Mucosa of rectum (tissue), 2 donors: ENCODE results near the gene ZNF189.

Source experiments
- H3K27ac ChIP-seq, 2 donors: one replicate each; pipeline ENCODE4 v1.7.0; 2013; ENCODE audit warnings: inconsistent platforms in 2 of 2, low read depth in 2 of 2, low read length in 2 of 2
- H3K27me3 ChIP-seq, 2 donors: one replicate each; pipeline ENCODE4 v1.7.0; 2013; ENCODE audit warnings: low read length in 2 of 2; ENCODE audit not compliant: control insufficient read depth in 2 of 2, insufficient read depth in 2 of 2
- H3K36me3 ChIP-seq, 2 donors: one replicate each; pipeline ENCODE4 v1.7.0; 2013; ENCODE audit warnings: low read length in 2 of 2; ENCODE audit not compliant: control insufficient read depth in 2 of 2, insufficient read depth in 2 of 2
- H3K4me1 ChIP-seq, 2 donors: one replicate each; pipeline ENCODE4 v1.7.0; 2013; ENCODE audit warnings: low read length in 2 of 2, mild to moderate bottlenecking in 1 of 2; ENCODE audit not compliant: control insufficient read depth in 2 of 2, insufficient read depth in 2 of 2
- H3K4me3 ChIP-seq, 2 donors: one replicate each; pipeline ENCODE4 v1.7.0; 2013; ENCODE audit warnings: low read length in 2 of 2
- H3K9ac ChIP-seq, 2 donors: one replicate each; pipeline ENCODE4 v1.7.0; 2013; ENCODE audit warnings: low read length in 2 of 2, low read depth in 1 of 2, mild to moderate bottlenecking in 1 of 2
- H3K9me3 ChIP-seq, 2 donors: one replicate each; pipeline ENCODE4 v1.7.0; 2013; ENCODE audit warnings: low read length in 2 of 2; ENCODE audit not compliant: control insufficient read depth in 2 of 2
- donor health status: healthy.
- donor health status: Normal muscosa, but diverticular disease.

Gene ZNF189

DNA sequence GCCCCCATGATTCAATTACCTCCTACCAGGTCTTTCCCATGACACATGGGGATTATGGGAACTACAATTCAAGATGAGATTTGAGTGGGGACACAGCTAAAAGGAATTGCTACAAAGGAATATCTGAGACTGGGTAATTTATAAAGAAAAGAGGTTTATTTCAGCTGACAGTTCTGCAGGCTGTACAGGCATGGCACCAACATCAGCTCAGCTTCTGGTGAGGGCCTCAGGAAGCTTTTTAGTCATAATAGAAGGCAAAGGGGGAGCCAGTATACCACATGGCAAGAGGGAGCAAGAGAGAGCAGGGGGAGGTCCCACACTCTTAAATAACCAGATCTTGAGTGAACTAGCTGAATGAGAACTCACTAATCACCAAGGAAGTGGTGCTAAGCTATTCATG, 48.1 kb downstream of the ZNF189 start:
- Histone ChIP-seq H3K4me1 (peaks cover 4 to 5% of the 10 kb centered on the region in 2 donors), H3K27me3 (no peaks in the 10 kb centered on the region), H3K9me3 (no peaks in the 10 kb centered on the region), H3K27ac (no peak overlapping the region), H3K9ac (no peak overlapping the region), H3K4me3 (no peak overlapping the region), H3K36me3 (no peaks in the 10 kb centered on the region)

DNA sequence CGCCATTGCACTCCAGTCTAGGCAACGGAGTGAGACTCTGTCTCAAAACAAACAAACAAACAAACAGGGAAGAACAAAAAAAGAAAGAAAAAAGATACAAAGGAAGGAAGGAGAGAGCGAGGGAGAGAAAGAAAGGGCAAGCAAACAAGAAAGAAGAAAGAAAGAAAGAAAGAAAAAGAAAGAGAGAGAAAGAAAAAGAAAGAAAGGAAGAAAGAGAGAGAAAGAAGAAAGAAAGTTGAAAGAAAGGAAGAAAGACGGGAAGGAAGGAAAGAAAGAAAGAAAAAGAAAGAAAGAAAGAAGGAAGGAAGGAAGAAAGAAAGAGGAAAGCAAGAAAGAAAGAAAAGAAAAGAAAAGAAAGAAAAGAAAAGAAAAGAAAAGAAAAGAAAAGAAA, 50.0 kb downstream of the ZNF189 start:
- no peaks in the 10 kb centered on the region for H3K36me3 ChIP-seq
- no peak overlapping the region for H3K4me3 ChIP-seq
- H3K27me3 ChIP-seq: no peaks in the 10 kb centered on the region
- H3K27ac ChIP-seq: no peak overlapping the region
- H3K9ac ChIP-seq: peak overlapping the region in 1 of 2 donors; percentile 68
- peaks cover 4 to 5% of the 10 kb centered on the region in 2 donors for H3K4me1 ChIP-seq
- H3K9me3 ChIP-seq: no peaks in the 10 kb centered on the region

DNA sequence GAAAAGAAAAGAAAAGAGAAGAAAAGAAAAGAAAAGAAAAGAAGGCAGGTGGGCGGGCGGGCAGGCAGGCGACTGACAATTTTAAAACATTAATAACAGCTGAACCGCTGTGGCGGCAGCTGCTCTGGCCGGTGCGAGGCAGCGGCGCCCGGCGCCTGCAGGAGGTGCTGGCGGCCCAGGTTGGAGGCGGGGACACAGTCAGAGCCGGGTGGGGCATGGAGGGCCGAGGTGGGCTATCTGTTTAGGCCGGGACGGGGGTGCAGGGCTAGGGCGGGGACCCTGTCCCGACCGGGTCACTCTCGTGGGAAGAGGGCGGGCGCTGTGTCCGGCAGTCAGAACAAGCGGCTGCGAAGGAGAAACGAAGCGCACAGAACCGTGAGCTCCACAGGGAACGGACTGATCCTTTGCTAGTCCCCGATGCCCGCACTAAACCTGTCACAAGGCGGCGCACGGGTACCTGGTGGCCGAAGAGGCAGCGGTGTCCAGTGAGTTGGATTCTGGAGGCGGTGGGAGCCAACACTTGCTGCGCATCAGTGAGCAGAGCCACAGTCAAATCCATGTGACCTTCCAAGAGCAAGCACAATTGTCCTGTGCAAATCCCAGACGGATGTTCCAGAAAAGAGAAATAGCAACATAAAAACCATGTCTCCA, 50.5 kb downstream of the ZNF189 start:
- Histone ChIP-seq H3K9ac (peak overlapping the region; percentile 26 to 68), H3K4me3 (peak overlapping the region; percentile 71 to 84), H3K27me3 (no peaks in the 10 kb centered on the region), H3K9me3 (no peaks in the 10 kb centered on the region), H3K4me1 (peaks cover 4 to 5% of the 10 kb centered on the region in 2 donors), H3K36me3 (no peaks in the 10 kb centered on the region), H3K27ac (peak overlapping the region; percentile 46 to 72)

DNA sequence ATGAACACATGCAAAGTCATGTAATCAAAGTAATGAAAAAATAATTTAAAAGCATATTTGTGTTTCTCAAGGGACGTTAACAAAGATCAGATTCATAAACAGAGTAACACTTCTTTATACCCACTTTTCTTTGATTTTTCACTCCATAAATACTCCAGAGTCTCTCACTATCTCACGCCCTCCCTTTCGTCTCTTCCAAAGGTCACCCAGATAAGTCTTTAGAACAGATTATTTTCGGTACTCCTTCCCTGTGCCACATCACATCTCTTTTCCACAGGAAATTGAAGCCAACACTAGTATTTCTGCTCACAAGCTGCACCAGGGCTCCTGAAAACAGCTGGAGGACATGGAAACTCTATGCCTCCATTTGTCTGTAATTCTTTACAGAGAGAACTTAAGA, 52.3 kb downstream of the ZNF189 start:
- no peak overlapping the region for H3K27ac ChIP-seq

DNA sequence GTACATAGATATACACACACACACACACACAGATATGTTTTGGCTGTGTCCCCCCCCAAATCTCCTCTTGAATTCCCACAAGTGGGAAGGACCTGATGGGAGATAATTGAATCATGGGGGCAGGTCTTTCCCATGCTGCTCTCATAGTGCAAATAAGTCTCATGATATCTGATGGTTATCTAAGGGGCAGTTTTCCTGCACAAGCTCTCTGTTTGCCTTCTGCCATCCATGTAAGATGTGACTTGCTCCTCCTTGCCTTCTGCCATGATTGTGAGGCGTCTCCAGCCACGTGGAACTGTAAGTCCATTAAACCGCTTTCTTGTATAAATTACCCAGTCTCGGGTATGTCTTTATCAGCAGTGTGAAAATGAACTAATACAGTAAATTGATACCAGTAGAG, 52.8 kb downstream of the ZNF189 start:
- no peak overlapping the region for H3K4me3 ChIP-seq
- H3K27ac ChIP-seq: no peak overlapping the region
- H3K36me3 ChIP-seq: no peaks in the 10 kb centered on the region
- peaks cover 4 to 5% of the 10 kb centered on the region in 2 donors for H3K4me1 ChIP-seq
- no peaks in the 10 kb centered on the region for H3K27me3 ChIP-seq
- no peak overlapping the region for H3K9ac ChIP-seq
- no peaks in the 10 kb centered on the region for H3K9me3 ChIP-seq

More for the DNA sequence above, 52.3 kb downstream of the ZNF189 start:
- no peaks in the 10 kb centered on the region for H3K9me3 ChIP-seq
- peaks cover 4 to 5% of the 10 kb centered on the region in 2 donors for H3K4me1 ChIP-seq
- no peaks in the 10 kb centered on the region for H3K27me3 ChIP-seq
- H3K9ac ChIP-seq: no peak overlapping the region
- no peaks in the 10 kb centered on the region for H3K36me3 ChIP-seq
- no peak overlapping the region for H3K4me3 ChIP-seq

DNA sequence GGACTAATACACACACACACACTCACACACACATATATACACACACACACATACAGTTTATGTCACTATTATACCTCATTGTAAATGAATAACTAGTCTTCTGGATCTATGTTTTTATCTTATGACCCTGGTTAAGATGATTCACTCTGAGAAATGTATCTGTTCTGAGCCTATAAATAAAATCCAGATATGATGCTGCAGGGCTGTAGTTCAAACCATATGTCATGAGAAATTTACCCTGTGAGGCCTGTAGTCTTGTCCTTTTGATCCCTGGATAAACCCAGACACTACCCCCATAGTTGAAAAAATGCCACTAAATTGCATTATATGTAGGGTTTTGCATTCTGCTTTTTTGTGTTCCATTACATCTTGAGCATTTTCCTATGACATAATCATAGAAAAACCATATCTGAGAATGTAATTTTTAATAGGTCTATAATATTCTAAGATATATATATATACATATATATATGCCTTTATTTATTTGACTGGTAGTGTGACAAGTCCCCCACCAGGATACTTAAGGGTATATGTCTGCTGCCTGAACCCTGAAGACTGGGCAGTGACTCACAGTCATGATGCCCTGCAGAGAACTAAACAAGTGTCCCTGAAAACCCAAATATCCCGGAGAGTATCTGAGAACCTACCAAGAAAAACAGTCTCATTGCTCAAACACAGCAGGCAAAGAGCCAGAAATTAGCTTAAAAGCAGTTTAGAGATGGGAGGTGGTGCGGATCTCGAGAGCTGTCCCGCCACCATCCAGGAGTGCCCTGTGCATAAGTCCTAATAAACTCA, 55.3 kb downstream of the ZNF189 start:
- H3K36me3 ChIP-seq: no peaks in the 10 kb centered on the region
- no peaks in the 10 kb centered on the region for H3K9me3 ChIP-seq
- no peaks in the 10 kb centered on the region for H3K27me3 ChIP-seq
- peaks cover 4 to 5% of the 10 kb centered on the region in 2 donors for H3K4me1 ChIP-seq
- H3K27ac ChIP-seq: no peak overlapping the region
- H3K9ac ChIP-seq: no peak overlapping the region
- H3K4me3 ChIP-seq: no peak overlapping the region

DNA sequence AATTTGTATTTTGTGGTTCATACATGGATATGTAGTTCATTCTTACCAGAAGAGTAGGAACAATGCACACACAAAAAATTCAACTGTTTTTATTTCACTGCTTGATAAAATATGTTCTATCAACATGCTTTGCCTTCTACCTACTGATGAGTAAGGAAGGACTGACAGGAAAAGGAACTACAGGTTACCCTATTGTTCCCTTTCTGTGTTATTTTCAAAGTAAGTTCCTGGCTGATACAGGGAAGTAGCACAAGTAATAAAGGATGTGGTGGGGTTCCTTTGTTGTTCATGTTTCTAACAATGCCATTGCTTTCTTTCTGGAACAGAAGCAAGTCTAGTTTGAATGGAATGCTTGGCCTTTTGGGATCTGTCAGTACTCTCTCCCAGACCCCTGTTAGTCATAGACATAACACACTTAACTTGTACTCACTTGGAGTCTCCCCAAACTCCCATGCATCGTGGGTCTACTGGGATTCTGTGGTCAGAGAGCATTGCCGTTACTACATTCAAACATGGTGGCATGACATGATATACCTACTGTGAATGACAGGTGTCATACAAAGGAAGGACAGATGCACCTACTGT, 57.1 kb downstream of the ZNF189 start:
- Histone ChIP-seq H3K27ac (no peak overlapping the region), H3K4me1 (no peaks in the 10 kb centered on the region), H3K27me3 (no peaks in the 10 kb centered on the region), H3K9me3 (no peaks in the 10 kb centered on the region), H3K36me3 (no peaks in the 10 kb centered on the region), H3K9ac (no peak overlapping the region), H3K4me3 (no peak overlapping the region)

DNA sequence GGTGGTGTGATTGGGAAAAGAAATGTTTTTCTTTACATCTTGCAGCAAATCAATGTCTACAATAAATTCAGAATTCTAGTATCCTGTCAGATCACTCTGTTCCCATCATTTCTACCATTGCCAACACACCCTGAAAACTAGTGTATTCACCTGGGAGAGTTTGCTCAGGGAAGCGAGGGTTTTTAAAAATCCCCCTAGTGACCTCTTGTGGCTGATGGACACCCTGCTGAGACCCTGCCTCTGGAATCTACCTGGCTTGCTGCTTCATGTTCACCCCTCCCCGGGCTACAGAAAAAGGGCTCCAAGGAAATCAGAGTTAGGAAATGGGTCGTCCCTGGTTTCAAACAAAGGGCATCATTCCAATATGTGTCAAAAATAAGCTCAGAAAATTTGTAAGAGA, 58.4 kb downstream of the ZNF189 start:
- H3K27me3 ChIP-seq: no peaks in the 10 kb centered on the region
- H3K36me3 ChIP-seq: no peaks in the 10 kb centered on the region
- H3K9ac ChIP-seq: no peak overlapping the region
- H3K4me1 ChIP-seq: no peaks in the 10 kb centered on the region
- no peaks in the 10 kb centered on the region for H3K9me3 ChIP-seq
- no peak overlapping the region for H3K4me3 ChIP-seq
- H3K27ac ChIP-seq: no peak overlapping the region

DNA sequence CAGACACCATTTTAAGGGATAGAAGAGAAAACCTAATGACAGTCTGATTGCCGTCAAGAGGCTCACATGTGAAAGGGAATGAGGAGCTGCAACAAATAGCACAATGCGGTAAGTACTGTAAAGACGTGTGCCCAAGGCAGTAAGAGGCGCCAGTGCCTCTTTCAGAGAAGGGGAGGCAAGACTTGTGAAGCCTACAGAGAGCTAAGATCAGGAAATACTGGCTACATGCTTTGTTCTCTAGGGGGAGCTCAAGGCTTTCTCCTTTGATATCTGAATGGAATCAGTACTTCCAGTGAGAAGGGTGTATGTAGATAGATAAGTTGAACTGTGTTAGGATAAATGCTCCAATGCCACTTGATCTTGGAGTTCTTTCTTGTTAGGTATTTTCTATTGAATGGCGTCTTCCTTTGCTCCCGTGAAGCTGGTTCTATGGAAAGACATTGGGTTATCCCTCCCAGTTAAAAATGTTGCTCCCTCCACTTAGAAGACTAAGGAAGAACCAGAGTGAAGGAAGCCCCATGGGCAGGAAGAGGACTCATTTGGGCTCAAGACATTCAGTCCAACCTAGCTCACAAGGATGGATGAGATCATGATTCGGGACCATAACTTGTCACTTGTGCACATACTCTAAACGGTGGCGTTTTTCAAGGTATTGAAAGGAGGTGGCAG, 60.4 kb downstream of the ZNF189 start:
- Histone ChIP-seq H3K9me3 (no peaks in the 10 kb centered on the region), H3K4me1 (no peaks in the 10 kb centered on the region), H3K36me3 (no peaks in the 10 kb centered on the region), H3K9ac (no peak overlapping the region), H3K27me3 (no peaks in the 10 kb centered on the region), H3K27ac (no peak overlapping the region), H3K4me3 (no peak overlapping the region)
